AG08396 (cell line): ENCODE results near the gene ACSF3.

Experiments
- DNase-seq: peaks from one replicate; pipeline ENCODE4 v3.0.0; 2012; ENCODE audit warnings: low spot score, mixed read lengths

Gene ACSF3

GRCh38 chr16:89095491-89095951 is 1.9 kb downstream of the ACSF3 start:
- DNase-seq: no peak

GRCh38 chr16:89096042-89096717 is 2.5 kb downstream of the ACSF3 start:
- DNase-seq: no peak

- no peak for DNase-seq
These were observed 3.2 kb downstream of the ACSF3 start for GRCh38 chr16:89096768-89097391.

- no peak for DNase-seq
These were observed 3.7 kb downstream of the ACSF3 start for GRCh38 chr16:89097392-89097772.

- no peak for DNase-seq
These were observed 5.2 kb downstream of the ACSF3 start for GRCh38 chr16:89098767-89099430.

GRCh38 chr16:89099905-89100304 is 6.3 kb downstream of the ACSF3 start:
- DNase-seq: no peak

- no peak for DNase-seq
These were observed 7.1 kb downstream of the ACSF3 start for GRCh38 chr16:89100601-89101302.

GRCh38 chr16:89101303-89102040 is 7.8 kb downstream of the ACSF3 start:
- no peak for DNase-seq

- DNase-seq: no peak
These were observed 8.4 kb downstream of the ACSF3 start for GRCh38 chr16:89102041-89102471.

GRCh38 chr16:89102481-89103073 is 8.9 kb downstream of the ACSF3 start:
- no peak for DNase-seq

- DNase-seq: no peak
These were observed 9.5 kb downstream of the ACSF3 start for GRCh38 chr16:89103156-89103555.

GRCh38 chr16:89103781-89104180 is 10.1 kb downstream of the ACSF3 start:
- DNase-seq: no peak

- DNase-seq: no peak
These were observed 10.7 kb downstream of the ACSF3 start for GRCh38 chr16:89104303-89104702.

- DNase-seq: no peak
These were observed 11.4 kb downstream of the ACSF3 start for GRCh38 chr16:89104930-89105571.

- DNase-seq: no peak
These were observed 12.0 kb downstream of the ACSF3 start for GRCh38 chr16:89105599-89106151.

- no peak for DNase-seq
These were observed 13.0 kb downstream of the ACSF3 start for GRCh38 chr16:89106533-89107202.

GRCh38 chr16:89107203-89107582 is 13.5 kb downstream of the ACSF3 start:
- DNase-seq: no peak

- DNase-seq: no peak
These were observed 14.8 kb downstream of the ACSF3 start for GRCh38 chr16:89108416-89108815.

- no peak for DNase-seq
These were observed 17.0 kb downstream of the ACSF3 start for GRCh38 chr16:89110641-89111040.

- no peak for DNase-seq
These were observed 17.6 kb downstream of the ACSF3 start for GRCh38 chr16:89111263-89111662.
